IPS-NIHi11 (cell line): Measurements from ENCODE around the gene C16orf86.
"Not testable (repeated sequence)": the region's sequence is repeated elsewhere in the genome, so short reads cannot be mapped to it uniquely, and the experiment has no call there.

ENCODE experiments used
- DNase-seq: peaks from one replicate; pipeline ENCODE4 v3.0.0; 2012; ENCODE audit warnings: mixed read lengths, low spot score

The C16orf86 gene

DNA sequence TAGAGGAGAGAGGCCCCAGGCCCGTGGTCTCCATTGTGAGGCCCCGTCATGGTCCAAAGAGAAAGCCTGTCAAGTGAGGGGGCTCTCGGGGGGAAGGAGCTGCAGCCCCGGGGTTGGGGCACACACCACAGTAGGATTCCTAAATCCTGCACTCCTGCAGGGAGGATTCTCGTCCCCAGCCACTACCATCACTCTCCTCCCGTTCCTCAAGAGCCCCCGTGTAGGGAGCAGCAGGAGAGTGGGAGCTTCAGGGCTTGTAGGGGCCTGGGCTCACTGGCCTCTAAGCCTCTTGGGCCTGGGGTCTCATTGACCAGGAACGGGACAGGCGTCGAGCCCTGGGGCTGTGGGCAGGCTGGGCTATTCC, 821 bp downstream of the C16orf86 start:
- no peak for DNase-seq

- peak; percentile 92 for DNase-seq
Observed at GRCh38 chr16:67667817-67668494, 1.3 kb downstream of the C16orf86 start.

GRCh38 chr16:67668495-67669157, 2.0 kb downstream of the C16orf86 start:
- no peak for DNase-seq

DNA sequence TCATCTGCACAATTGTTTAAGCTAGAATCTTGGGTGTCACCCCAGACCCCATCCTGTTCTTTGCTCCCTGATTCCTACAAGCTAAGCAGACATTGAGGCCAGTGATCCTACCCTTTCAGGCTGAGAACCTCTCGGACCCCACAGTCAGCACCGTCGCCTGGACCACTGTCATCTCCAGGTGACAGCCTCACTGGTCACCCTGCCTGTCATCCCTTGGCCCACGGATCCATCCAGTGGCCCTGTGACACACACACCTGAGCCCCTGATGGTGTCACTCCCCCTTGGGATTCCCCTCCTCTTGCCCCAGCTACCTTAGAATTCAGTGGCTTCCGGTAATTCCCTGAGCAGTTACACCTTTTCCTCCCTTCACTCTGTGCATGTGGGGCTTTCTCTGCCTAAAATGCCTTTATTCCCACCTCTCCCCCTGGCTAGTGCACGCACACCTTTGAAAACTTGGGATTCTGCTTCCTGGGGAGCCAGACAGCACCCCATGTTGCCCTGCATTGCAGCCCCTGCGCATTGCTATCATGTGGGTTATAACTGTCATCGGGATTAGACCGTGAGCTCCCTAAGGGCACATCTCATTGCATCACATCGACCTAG, 3.0 kb downstream of the C16orf86 start:
- no peak for DNase-seq

GRCh38 chr16:67672306-67672705, 5.7 kb downstream of the C16orf86 start:
- no peak for DNase-seq

DNA sequence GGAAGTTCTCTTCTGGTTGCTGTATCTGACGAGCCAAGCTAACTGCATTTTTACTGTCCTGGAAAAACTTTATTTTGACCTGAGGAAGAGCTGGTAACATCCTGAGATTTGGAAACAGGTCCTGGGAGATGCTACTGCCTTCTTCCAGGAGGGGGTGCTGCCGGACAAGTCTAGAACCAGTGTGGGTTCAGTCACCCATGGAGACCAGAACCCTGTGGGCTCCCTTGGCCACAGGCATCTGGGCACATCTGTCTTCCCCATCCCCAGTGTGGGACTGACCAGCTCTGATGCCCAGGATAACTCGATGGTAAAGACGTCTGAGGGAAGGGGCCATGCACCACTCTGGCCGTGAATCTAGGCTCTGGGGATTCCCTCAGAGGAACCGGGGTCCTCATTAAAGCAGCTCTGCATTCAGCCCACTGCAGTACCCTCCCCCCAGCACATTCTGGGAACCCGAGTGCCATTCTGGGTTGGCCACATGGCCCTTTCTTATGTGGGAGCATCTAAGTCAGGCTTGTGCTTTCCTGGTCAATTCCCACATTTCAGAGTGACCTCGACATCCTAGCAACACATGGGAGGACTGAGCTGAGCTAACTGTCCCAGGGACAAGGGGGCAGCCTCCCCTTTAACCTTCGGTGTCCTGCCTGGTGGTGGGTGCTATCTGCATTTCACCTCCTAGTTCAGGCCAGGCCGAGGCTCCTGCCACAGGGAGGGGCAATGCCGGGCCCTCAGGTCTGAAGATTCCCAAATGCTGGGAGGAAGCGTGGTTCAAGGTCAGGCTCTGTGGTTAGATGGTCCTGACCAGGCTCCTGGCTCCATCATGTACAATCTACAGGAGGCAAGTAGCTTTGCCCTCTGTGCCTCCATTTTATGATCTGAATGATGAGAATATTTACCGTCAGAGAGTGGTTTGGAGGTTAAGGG, 6.4 kb downstream of the C16orf86 start:
- peak; percentile 81 for DNase-seq

DNA sequence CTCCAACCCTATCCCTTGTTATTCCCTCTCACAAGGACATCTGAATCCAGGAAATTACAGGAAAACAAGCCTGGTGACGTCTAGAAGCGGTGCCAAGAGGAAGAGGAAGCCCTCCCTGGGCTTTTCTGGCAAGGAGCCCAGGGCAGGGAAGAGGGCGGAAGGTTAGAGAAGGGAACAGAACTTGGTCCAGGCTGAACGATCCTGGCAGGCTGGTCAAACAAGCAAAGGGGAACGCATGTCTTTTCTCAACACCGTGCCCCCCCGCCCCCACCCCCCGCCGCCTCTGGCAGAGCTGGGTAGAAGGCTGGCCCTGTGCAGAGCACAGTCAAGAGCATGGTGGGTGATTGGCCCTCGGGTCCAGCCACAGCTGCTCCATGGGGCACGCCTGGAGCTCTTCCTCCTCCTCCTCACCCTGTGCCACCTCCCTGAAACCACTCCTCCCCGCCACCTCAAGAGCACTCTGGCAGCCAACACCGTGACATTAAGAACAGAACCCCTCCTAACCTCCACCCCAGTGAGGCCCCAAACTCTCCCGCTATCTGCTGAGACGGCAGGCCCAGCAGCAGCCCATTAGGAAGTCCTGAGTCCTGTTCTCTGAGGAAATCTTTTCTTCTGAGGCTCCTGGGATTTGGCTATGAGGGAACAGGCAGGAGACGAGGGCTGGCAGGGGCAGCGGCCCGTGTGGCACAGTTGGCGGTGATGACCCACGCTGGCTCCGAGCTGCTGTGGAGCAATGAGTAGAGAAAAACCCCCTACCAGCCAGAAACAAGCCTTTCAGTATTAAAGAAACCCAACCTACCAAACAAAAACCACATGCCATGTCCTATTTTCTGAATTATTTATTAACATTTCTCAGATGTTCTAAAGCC, 7.3 kb downstream of the C16orf86 start:
- DNase-seq = no peak

DNA sequence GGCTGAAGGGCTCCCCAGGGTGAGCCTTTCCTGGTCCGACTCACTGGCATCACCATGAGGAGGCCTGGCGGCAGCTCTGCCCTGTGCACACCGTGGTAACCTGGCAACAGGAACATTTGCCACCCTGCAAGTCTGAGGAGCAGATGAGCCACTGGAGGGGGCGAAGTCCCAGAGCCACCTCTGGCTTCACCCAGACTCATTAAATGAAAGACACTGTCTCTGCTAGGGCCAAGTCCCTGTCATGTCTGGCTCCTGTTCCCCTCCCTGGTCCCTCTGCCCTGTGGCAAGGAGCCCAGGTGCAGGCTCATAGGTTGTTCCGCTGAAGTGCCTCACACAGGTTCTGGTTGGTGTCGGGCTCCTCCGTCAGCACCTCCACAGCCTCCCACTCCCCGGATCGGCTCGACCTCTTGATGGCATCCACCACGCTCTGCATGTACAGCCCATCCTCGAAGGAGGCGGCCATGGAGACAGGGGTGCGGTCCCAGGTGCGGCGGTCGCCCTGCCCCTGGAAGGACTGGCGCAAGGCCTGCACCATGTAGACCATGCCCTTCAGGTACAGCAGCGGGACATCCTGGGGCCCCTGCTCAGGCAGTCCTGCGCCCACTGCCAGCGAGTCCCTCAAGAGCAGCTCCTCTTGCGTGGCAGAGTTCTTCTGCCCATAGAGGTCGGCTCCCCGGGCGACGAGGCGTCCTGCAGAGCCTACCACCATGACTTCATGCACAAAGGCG, 8.4 kb downstream of the C16orf86 start:
- no peak for DNase-seq

GRCh38 chr16:67675579-67675935, 8.9 kb downstream of the C16orf86 start:
- DNase-seq = no peak

DNA sequence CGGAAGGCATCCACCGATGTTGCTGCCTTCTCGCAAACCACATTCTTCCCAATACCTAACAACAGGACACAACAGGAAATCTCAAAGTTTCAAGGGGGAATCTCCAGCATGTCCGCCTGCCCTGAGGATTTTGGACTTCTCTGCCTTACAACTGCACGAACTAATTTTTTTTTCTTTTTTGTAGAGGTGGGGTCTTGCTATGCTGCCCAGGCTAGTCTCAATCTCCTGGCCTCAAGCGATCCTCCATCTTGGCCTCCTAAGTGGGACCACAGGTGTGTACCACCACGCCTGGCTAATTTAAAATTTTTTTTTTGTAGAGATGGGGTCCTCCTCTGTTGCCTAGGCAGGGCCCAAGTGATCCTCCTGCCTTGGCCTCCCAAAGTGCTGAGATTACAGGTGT, 9.4 kb downstream of the C16orf86 start:
- no peak for DNase-seq

- DNase-seq = no peak
Observed at GRCh38 chr16:67676516-67676915, 9.9 kb downstream of the C16orf86 start.

- DNase-seq = no peak
Observed at GRCh38 chr16:67676939-67677338, 10.3 kb downstream of the C16orf86 start.

DNA sequence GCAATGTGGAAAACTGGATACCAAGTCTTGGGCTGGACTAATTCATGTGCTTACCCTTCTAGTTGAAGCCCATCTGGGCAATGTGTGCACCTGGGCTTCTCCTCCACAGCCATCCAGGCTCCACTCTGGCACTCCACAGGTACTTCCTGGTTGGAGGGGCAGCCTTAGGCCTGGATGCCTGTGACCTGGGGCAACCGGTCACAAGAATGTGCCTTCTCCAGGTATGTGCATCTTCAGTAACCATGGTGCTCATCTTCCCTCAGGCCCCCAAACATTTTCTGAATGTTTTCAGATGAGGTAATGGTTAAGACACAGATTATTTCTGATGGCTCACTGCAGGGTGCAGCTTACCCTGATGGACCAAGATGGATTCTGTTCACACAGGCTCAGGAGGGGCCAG, 11.1 kb downstream of the C16orf86 start:
- no peak for DNase-seq

DNA sequence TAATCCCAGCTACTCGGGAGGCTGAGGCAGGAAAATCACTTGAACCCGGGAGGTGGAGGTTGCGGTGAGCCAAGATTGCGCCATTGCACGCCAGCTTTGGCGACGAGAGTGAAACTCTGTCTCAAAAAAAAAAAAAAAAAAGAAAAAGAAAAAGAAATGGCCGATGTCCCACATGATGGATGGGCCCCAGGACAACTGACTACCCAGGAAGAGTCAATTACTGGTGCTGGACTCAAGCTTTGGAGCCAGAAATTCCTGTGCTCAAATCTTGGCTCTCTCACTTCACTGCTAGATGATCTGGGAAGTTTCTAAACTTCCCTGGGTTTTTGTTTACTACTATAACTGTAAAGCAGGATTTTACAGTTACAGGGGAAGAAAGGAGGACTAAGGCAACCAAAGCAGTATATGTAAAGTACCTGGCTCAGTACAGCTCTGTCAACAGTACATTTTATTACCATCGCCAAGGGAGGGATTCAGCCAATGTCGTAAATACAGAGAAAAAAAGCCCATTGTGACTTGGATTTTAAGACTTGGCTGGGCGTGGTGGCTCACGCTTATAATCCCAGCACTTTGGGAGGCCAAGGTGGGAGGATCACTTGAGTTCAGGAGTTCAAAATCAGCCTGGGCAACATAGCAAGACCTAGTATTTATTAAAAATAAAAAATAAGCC, 11.9 kb downstream of the C16orf86 start:
- DNase-seq = no peak

DNA sequence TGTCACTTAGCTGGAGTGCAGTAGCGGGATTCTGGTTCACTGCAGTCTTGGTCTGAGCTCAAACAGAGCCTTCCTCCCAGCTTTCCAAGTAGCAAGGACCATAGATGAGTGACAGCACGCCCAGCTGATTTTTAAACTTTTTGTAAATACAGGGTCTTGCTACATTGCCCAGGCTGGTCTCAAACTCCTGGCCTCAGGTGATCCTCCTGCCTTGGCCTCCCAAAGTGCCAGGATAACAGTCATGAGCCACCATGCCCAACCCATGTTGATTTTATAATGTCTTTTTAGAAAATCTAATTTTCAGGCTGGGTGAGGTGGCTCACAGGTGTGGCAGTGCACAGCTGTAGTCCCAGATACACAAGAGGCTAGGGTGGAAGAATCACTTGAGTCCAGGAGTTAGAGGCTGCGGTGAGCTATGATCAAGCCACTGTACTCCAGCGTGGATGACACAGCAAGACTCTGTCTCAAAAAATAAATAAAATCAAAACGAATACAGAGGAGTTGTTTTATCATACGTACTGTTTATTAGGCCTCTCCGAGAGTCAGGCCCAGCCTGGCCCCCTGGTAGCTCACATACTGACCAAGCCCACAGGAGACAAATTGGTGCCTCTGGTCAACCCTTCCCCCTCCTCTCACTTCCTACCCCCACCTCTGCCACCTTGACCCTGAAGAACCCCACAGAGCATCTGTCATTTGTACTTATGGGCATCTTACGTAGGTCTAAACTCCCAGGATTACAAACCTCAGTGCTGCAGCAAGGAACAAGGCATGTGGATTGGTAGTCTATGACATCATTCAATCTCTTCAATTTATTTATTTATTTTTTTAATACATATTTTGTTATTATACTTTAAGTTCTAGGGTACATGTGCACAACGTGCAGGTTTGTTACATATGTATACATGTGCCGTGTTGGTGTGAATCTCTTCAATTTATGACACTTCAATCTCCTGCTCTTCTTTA, 13.6 kb downstream of the C16orf86 start:
- no peak for DNase-seq

- no peak for DNase-seq
Observed at GRCh38 chr16:67683767-67684166, 17.2 kb downstream of the C16orf86 start.

GRCh38 chr16:67685388-67686112, 18.9 kb downstream of the C16orf86 start:
- DNase-seq = no peak

DNA sequence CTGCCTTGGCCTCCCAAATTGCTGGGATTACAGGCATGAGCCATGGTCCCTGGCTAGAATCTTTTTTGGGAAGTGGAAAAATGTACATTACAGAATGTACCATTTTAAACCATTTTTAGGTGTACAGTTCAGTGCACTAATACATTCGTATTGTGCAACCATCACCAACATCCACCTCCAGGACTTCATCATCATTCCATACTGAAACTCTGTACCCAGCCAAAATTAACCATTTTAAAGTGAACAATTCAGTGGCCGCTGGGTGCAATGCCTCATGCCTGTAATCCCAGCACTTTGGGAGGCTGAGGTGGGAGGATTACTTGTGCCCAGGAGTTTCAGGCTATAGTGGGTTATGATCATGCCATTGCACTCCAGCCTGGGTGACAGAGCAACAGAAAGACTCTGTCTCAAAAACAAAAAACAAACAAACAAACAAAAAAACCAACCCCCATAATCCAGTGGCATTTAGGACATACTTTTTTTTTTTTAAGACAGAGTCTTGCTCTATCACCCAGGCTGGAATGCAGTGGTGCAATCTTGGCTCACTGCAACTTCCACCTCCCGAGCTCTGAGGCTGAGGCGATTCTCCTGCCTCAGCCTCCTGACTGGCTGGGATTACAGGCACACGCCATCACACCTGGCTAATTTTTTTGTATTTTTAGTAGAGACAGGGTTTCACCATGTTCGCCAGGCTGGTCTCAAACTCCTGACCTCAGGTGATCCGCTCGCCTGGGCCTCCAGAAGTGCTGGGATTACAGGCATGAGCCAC, 27.1 kb downstream of the C16orf86 start:
- not testable (repeated sequence) for DNase-seq
